ENCODE data around the gene PRRT2.
A peak's percentile ranks its signal among the peaks of the same experiment; 100 is the strongest.

PRRT2 gene

GRCh38 chr16:29860218-29860617 is 48.2 kb downstream of the PRRT2 start:
- DNase-seq (ENCODE audit: low read depth in 2 of 2, low spot score in 1 of 2): no peak

GRCh38 chr16:29862383-29862883 is 50.4 kb downstream of the PRRT2 start:
- no peak for DNase-seq (ENCODE audit: low read depth in 2 of 2, low spot score in 1 of 2)

GRCh38 chr16:29862884-29863668 is 51.1 kb downstream of the PRRT2 start, which contains the start of gene CDIPT:
Gene CDIPT (minus strand): TSS chr16:29863226. CDS start chr16:29862857, 369 bp downstream.
- peak; percentile 84 for DNase-seq (ENCODE audit: low read depth in 2 of 2, low spot score in 1 of 2)

- DNase-seq (ENCODE audit: low read depth in 2 of 2, low spot score in 1 of 2): no peak
Observed at GRCh38 chr16:29863669-29863984, 51.6 kb downstream of the PRRT2 start.

DNA sequence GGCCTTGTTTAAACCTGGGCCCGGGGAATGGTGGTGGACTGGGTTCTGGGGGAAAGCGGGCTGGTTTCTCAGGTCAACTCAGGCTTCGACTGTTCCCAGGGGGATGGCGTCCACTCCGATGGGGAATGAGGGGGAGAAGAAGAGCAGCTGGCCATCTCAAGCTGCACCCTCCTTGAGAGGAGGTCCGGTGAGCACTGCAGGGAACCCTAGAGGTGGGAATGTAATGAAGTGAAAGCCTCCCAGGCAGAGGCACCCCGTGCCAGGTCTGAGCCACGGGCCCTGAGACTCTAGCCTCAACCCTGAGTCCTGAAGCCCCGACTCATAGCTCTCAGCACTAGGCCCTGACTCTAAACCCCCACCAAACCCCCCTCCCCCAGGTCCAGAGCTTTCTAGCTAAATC is 52.2 kb downstream of the PRRT2 start:
- no peak for DNase-seq (ENCODE audit: low read depth in 2 of 2, low spot score in 1 of 2)
